HEK293 (cell line): ENCODE results near the gene MLLT6.

Experiments
- BCL11B ChIP-seq: fragments of 450-650 bp; formaldehyde crosslinking; IDR thresholded peaks from 2 replicates; pipeline ENCODE4 v1.5.1; 2016; ENCODE audit warnings: low read depth, missing biosample characterization, missing genetic modification characterization
- GFI1B ChIP-seq: fragments of 450-650 bp; formaldehyde crosslinking; IDR thresholded peaks from 2 replicates; pipeline ENCODE4 v1.5.1; 2016; ENCODE audit warnings: missing biosample characterization, missing genetic modification characterization
- HOXC10 ChIP-seq: sonication (generic); formaldehyde crosslinking; IDR thresholded peaks from 2 replicates; pipeline ENCODE4 v1.8.1; 2023; ENCODE audit warnings: mild to moderate bottlenecking, missing genetic modification reagents
- SALL2 ChIP-seq: fragments of 450-650 bp; formaldehyde crosslinking; IDR thresholded peaks from 2 replicates; pipeline ENCODE4 v1.5.0; 2017; ENCODE audit warnings: missing biosample characterization, mild to moderate bottlenecking, missing genetic modification characterization, borderline replicate concordance
- SP2 ChIP-seq: fragments of 450-650 bp; formaldehyde crosslinking; IDR thresholded peaks from 2 replicates; pipeline ENCODE4 v1.5.1; 2016; ENCODE audit warnings: missing biosample characterization, missing genetic modification characterization
- ZBTB1 ChIP-seq: fragments of 450-650 bp; formaldehyde crosslinking; IDR thresholded peaks from 2 replicates; pipeline ENCODE4 v1.5.1; 2016; ENCODE audit warnings: missing biosample characterization, missing genetic modification characterization
- ZBTB7A ChIP-seq: fragments of 450-650 bp; formaldehyde crosslinking; IDR thresholded peaks from 2 replicates; pipeline ENCODE4 v1.5.1; 2016; ENCODE audit warnings: low read depth, missing biosample characterization, missing genetic modification characterization
- ZNF112 ChIP-seq: fragments of 450-650 bp; formaldehyde crosslinking; IDR thresholded peaks from 2 replicates; pipeline ENCODE4 v1.5.0; 2017; ENCODE audit warnings: missing biosample characterization, missing genetic modification characterization
- ZNF114 ChIP-seq: fragments of 450-650 bp; formaldehyde crosslinking; IDR thresholded peaks from 2 replicates; pipeline ENCODE4 v1.5.0; 2017; ENCODE audit warnings: missing biosample characterization, missing genetic modification characterization
- ZNF121 ChIP-seq: fragments of 450-650 bp; formaldehyde crosslinking; IDR thresholded peaks from 2 replicates; pipeline ENCODE4 v1.5.1; 2016; ENCODE audit warnings: missing biosample characterization, missing genetic modification characterization
- ZNF132 ChIP-seq: fragments of 450-650 bp; formaldehyde crosslinking; IDR thresholded peaks from 2 replicates; pipeline ENCODE4 v1.5.1; 2017; ENCODE audit warnings: missing biosample characterization, missing genetic modification characterization, borderline replicate concordance
- ZNF146 ChIP-seq: fragments of 450-650 bp; formaldehyde crosslinking; IDR thresholded peaks from 2 replicates; pipeline ENCODE4 v1.5.1; 2016; ENCODE audit warnings: missing biosample characterization, missing genetic modification characterization
- ZNF157 ChIP-seq: fragments of 450-650 bp; formaldehyde crosslinking; IDR thresholded peaks from 2 replicates; pipeline ENCODE4 v1.5.1; 2016; ENCODE audit warnings: missing biosample characterization, missing genetic modification characterization
- ZNF16 ChIP-seq: fragments of 450-650 bp; formaldehyde crosslinking; IDR thresholded peaks from 2 replicates; pipeline ENCODE4 v1.5.1; 2016; ENCODE audit warnings: low read depth, missing biosample characterization, missing genetic modification characterization
- ZNF169 ChIP-seq: fragments of 450-650 bp; formaldehyde crosslinking; IDR thresholded peaks from 2 replicates; pipeline ENCODE4 v1.5.1; 2016; ENCODE audit warnings: missing biosample characterization, missing genetic modification characterization
- ZNF174 ChIP-seq: fragments of 450-650 bp; formaldehyde crosslinking; IDR thresholded peaks from 2 replicates; pipeline ENCODE4 v1.5.0; 2017; ENCODE audit warnings: missing biosample characterization, mild to moderate bottlenecking, missing genetic modification characterization
- ZNF19 ChIP-seq: fragments of 450-650 bp; formaldehyde crosslinking; IDR thresholded peaks from 2 replicates; pipeline ENCODE4; 2016; ENCODE audit warnings: missing biosample characterization, missing genetic modification characterization, low read depth
- ZNF221 ChIP-seq: fragments of 450-650 bp; formaldehyde crosslinking; IDR thresholded peaks from 2 replicates; pipeline ENCODE4 v1.5.1; 2017; ENCODE audit warnings: missing biosample characterization, missing genetic modification characterization, borderline replicate concordance
- ZNF24 ChIP-seq: fragments of 450-650 bp; formaldehyde crosslinking; IDR thresholded peaks from 2 replicates; pipeline ENCODE4 v1.5.1; 2016; ENCODE audit warnings: missing biosample characterization, missing genetic modification characterization
- ZNF341 ChIP-seq: fragments of 450-650 bp; formaldehyde crosslinking; IDR thresholded peaks from 2 replicates; pipeline ENCODE4; 2016; ENCODE audit warnings: low read depth, missing biosample characterization, missing genetic modification characterization
- ZNF398 ChIP-seq: fragments of 450-650 bp; formaldehyde crosslinking; IDR thresholded peaks from 2 replicates; pipeline ENCODE4 v1.5.1; 2017; ENCODE audit warnings: missing biosample characterization, missing genetic modification characterization
- ZNF416 ChIP-seq: fragments of 450-650 bp; formaldehyde crosslinking; IDR thresholded peaks from 2 replicates; pipeline ENCODE4 v1.5.1; 2016; ENCODE audit warnings: missing biosample characterization, missing genetic modification characterization
- ZNF473 ChIP-seq: fragments of 450-650 bp; formaldehyde crosslinking; IDR thresholded peaks from 2 replicates; pipeline ENCODE4 v1.5.1; 2017; ENCODE audit warnings: missing biosample characterization, missing genetic modification characterization
- ZNF521 ChIP-seq: fragments of 450-650 bp; formaldehyde crosslinking; IDR thresholded peaks from 2 replicates; pipeline ENCODE4 v1.5.1; 2017; ENCODE audit warnings: missing biosample characterization, mild to moderate bottlenecking, missing genetic modification characterization
- ZNF530 ChIP-seq: fragments of 450-650 bp; formaldehyde crosslinking; IDR thresholded peaks from 2 replicates; pipeline ENCODE4 v1.5.1; 2016; ENCODE audit warnings: low read depth, missing biosample characterization, missing genetic modification characterization
- ZNF548 ChIP-seq: fragments of 450-650 bp; formaldehyde crosslinking; IDR thresholded peaks from 2 replicates; pipeline ENCODE4 v1.5.1; 2016; ENCODE audit warnings: missing biosample characterization, missing genetic modification characterization
- ZNF596 ChIP-seq: fragments of 450-650 bp; IDR thresholded peaks from 2 replicates; pipeline ENCODE4 v1.5.0; 2018; ENCODE audit warnings: missing biosample characterization, mild to moderate bottlenecking, missing genetic modification characterization, moderate library complexity
- ZNF610 ChIP-seq: fragments of 450-650 bp; formaldehyde crosslinking; IDR thresholded peaks from 2 replicates; pipeline ENCODE4 v1.5.1; 2016; ENCODE audit warnings: missing biosample characterization, missing genetic modification characterization, borderline replicate concordance
- ZNF623 ChIP-seq: fragments of 450-650 bp; formaldehyde crosslinking; IDR thresholded peaks from 2 replicates; pipeline ENCODE4 v1.5.1; 2016; ENCODE audit warnings: missing biosample characterization, missing genetic modification characterization
- ZNF626 ChIP-seq: fragments of 450-650 bp; sonication (Bioruptor Pico); formaldehyde crosslinking; IDR thresholded peaks from 2 replicates; pipeline ENCODE4 v1.5.1; 2018; ENCODE audit warnings: missing biosample characterization, missing genetic modification characterization, inconsistent platforms
- ZNF654 ChIP-seq: fragments of 450-650 bp; formaldehyde crosslinking; IDR thresholded peaks from 2 replicates; pipeline ENCODE4 v1.5.1; 2016; ENCODE audit warnings: low read depth, missing biosample characterization, missing genetic modification characterization
- ZNF658 ChIP-seq: fragments of 450-650 bp; formaldehyde crosslinking; IDR thresholded peaks from 2 replicates; pipeline ENCODE4; 2016; ENCODE audit warnings: missing biosample characterization, missing genetic modification characterization
- ZNF707 ChIP-seq: fragments of 450-650 bp; formaldehyde crosslinking; IDR thresholded peaks from 2 replicates; pipeline ENCODE4 v1.5.1; 2016; ENCODE audit warnings: missing biosample characterization, missing genetic modification characterization
- ZXDB ChIP-seq: fragments of 450-650 bp; formaldehyde crosslinking; IDR thresholded peaks from 2 replicates; pipeline ENCODE4 v1.5.1; 2016; ENCODE audit warnings: missing biosample characterization, missing genetic modification characterization
- TF ChIP-seq, protein P1 (sequence below): fragments of 450-650 bp; formaldehyde crosslinking; IDR thresholded peaks from 2 replicates; pipeline ENCODE4 v1.5.1; 2016; ENCODE audit warnings: missing biosample characterization, missing genetic modification characterization, low read depth
- TF ChIP-seq, protein P2 (sequence below): fragments of 450-650 bp; formaldehyde crosslinking; IDR thresholded peaks from 2 replicates; pipeline ENCODE4 v1.5.1; 2016; ENCODE audit warnings: missing biosample characterization, missing genetic modification characterization
- TF ChIP-seq, protein P3 (sequence below): fragments of 450-650 bp; IDR thresholded peaks from 2 replicates; pipeline ENCODE4 v1.5.1; 2018; ENCODE audit warnings: missing biosample characterization, mild to moderate bottlenecking, missing genetic modification characterization

The MLLT6 gene

DNA sequence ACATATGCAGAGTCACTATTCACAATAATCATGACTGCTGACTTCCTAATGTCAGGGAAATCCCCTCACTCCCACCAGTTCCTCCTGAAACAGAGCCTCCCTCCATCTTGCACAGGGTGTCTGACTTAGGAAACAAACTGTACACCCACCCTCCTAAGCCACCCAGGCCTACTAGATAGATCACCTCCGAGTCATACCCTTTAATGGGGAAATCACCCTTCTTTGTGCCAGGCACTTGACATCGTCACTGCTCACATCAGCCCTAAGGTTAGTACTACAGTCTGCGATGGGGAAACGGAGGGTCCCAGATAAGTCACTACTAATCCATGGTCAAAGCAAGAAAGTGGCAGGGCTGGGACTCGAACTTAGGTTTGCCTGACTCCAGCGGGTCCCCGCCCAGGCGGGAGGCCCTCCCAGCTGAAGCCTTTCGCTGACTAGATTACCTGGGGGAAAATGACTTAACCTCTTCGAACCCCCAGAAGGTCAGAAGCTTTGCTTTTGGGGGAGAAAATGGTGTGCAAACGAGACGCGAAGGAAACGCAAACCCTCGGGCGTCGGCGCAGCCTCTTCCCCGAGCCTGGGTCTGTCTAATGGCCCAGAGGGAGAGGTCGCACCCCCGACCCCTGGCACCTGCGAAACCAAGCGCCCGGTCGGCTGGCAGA lies 3.4 kb upstream of the MLLT6 start (continued):
- TF ChIP-seq ZBTB7A (tag by site-specific recombination) (no peak), ZNF610 (no peak), BCL11B (peak; percentile 30; the same call in 1 of the 2 replicates), ZNF19 (tag by site-specific recombination) (no peak), ZNF473 (tag by site-specific recombination) (no peak), HOXC10 (0 out of 2 replicates have a peak, but pooled peaks have one; percentile 9), ZNF626 (tag by site-specific recombination) (no peak), ZNF114 (tag by site-specific recombination) (no peak), ZNF112 (tag by site-specific recombination) (no peak), ZNF146 (tag by site-specific recombination) (no peak), ZNF16 (tag by site-specific recombination) (no peak), ZNF658 (no peak), ZNF221 (tag by site-specific recombination) (no peak), ZNF623 (tag by site-specific recombination) (no peak), ZNF707 (tag by site-specific recombination) (no peak), ZNF341 (no peak), ZNF654 (no peak), SP2 (tag by site-specific recombination) (no peak), ZNF521 (tag by site-specific recombination) (no peak), ZNF548 (tag by site-specific recombination) (no peak), ZNF530 (tag by site-specific recombination) (no peak), ZNF169 (no peak), ZNF157 (tag by site-specific recombination) (no peak), ZNF132 (tag by site-specific recombination) (no peak), SALL2 (no peak), ZNF416 (tag by site-specific recombination) (no peak), ZNF398 (tag by site-specific recombination) (no peak), ZBTB1 (tag by site-specific recombination) (no peak), ZNF121 (tag by site-specific recombination) (no peak), ZNF24 (tag by site-specific recombination) (0 out of 2 replicates have a peak, but pooled peaks have one; percentile 21), ZNF596 (tag by site-specific recombination) (no peak), ZNF174 (tag by site-specific recombination) (no peak), GFI1B (tag by site-specific recombination) (no peak; the same call in 1 of the 2 replicates), ZXDB (tag by site-specific recombination) (no peak)
- TF ChIP-seq, protein P1, sequence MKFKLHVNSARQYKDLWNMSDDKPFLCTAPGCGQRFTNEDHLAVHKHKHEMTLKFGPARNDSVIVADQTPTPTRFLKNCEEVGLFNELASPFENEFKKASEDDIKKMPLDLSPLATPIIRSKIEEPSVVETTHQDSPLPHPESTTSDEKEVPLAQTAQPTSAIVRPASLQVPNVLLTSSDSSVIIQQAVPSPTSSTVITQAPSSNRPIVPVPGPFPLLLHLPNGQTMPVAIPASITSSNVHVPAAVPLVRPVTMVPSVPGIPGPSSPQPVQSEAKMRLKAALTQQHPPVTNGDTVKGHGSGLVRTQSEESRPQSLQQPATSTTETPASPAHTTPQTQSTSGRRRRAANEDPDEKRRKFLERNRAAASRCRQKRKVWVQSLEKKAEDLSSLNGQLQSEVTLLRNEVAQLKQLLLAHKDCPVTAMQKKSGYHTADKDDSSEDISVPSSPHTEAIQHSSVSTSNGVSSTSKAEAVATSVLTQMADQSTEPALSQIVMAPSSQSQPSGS: no peak
- TF ChIP-seq, protein P2, sequence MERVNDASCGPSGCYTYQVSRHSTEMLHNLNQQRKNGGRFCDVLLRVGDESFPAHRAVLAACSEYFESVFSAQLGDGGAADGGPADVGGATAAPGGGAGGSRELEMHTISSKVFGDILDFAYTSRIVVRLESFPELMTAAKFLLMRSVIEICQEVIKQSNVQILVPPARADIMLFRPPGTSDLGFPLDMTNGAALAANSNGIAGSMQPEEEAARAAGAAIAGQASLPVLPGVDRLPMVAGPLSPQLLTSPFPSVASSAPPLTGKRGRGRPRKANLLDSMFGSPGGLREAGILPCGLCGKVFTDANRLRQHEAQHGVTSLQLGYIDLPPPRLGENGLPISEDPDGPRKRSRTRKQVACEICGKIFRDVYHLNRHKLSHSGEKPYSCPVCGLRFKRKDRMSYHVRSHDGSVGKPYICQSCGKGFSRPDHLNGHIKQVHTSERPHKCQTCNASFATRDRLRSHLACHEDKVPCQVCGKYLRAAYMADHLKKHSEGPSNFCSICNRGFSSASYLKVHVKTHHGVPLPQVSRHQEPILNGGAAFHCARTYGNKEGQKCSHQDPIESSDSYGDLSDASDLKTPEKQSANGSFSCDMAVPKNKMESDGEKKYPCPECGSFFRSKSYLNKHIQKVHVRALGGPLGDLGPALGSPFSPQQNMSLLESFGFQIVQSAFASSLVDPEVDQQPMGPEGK (tag by site-specific recombination): peak; percentile 11
- TF ChIP-seq, protein P3, sequence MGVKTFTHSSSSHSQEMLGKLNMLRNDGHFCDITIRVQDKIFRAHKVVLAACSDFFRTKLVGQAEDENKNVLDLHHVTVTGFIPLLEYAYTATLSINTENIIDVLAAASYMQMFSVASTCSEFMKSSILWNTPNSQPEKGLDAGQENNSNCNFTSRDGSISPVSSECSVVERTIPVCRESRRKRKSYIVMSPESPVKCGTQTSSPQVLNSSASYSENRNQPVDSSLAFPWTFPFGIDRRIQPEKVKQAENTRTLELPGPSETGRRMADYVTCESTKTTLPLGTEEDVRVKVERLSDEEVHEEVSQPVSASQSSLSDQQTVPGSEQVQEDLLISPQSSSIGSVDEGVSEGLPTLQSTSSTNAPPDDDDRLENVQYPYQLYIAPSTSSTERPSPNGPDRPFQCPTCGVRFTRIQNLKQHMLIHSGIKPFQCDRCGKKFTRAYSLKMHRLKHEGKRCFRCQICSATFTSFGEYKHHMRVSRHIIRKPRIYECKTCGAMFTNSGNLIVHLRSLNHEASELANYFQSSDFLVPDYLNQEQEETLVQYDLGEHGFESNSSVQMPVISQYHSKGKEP (tag by site-specific recombination): no peak
